GM12872 (cell line): Measurements from ENCODE around the gene MAGED4.
"Not testable (repeated sequence)": the region's sequence is repeated elsewhere in the genome, so short reads cannot be mapped to it uniquely, and the experiment has no call there.

ENCODE experiments used
- CTCF ChIP-seq: IDR thresholded peaks from 3 replicates; pipeline ENCODE4 v1.5.1; 2011; ENCODE audit warnings: low read depth, mild to moderate bottlenecking, low read length, moderate library complexity; ENCODE audit not compliant: insufficient read depth

MAGED4 gene

GRCh38 chrX:52184440-52185077 lies at the start of gene MAGED4:
TSS of gene MAGED4 (plus strand) at chrX:52184888. CDS start at chrX:52185923, 1,035 bp downstream.
- not testable (repeated sequence) for TF ChIP-seq CTCF

- TF ChIP-seq CTCF = no peak
Measured at GRCh38 chrX:52138830-52139544, 45.7 kb upstream of the MAGED4 start.

- no peak for TF ChIP-seq CTCF
Measured at GRCh38 chrX:52139545-52139895, 45.2 kb upstream of the MAGED4 start.

- TF ChIP-seq CTCF = no peak
Measured at GRCh38 chrX:52140020-52140419, 44.7 kb upstream of the MAGED4 start.

GRCh38 chrX:52166840-52167239 lies 17.8 kb upstream of the MAGED4 start:
- no peak for TF ChIP-seq CTCF

GRCh38 chrX:52213276-52213675 lies 28.6 kb downstream of the MAGED4 start:
- no peak for TF ChIP-seq CTCF

GRCh38 chrX:52216541-52216940 lies 31.9 kb downstream of the MAGED4 start:
- no peak for TF ChIP-seq CTCF
